Liver (tissue), 9 donors: Measurements from ENCODE around the gene CA10. TPM values are rescaled to one million over a fixed set of nuclear protein-coding genes. Genes with fewer than 3 reads are reported as not detected.

Source experiments
- DNase-seq: peaks from one replicate; pipeline ENCODE4 v3.0.0-alpha.2; 2017; ENCODE audit warnings: low spot score
- H3K27ac ChIP-seq, 2 donors: one replicate each; pipeline ENCODE4 v1.7.0; 2013; ENCODE audit warnings: inconsistent platforms in 2 of 2, low read length in 2 of 2, control low read depth in 1 of 2, low read depth in 1 of 2, mild to moderate bottlenecking in 1 of 2
- H3K27me3 ChIP-seq, 4 donors: one replicate each; pipeline versions ENCODE4 v1.6.1 to v1.7.0; 2013; ENCODE audit warnings: low read length in 3 of 4, inconsistent platforms in 1 of 4, mild to moderate bottlenecking in 1 of 4, moderate library complexity in 1 of 4; ENCODE audit not compliant: control insufficient read depth in 4 of 4, insufficient read depth in 4 of 4
- H3K36me3 ChIP-seq, 4 donors: one replicate each; pipeline versions ENCODE4 v1.6.1 to v1.7.0; 2013; ENCODE audit warnings: low read length in 3 of 4, mild to moderate bottlenecking in 3 of 4, low read depth in 1 of 4, moderate library complexity in 1 of 4; ENCODE audit not compliant: control insufficient read depth in 4 of 4, insufficient read depth in 3 of 4
- H3K4me1 ChIP-seq, 4 donors: one replicate each; pipeline versions ENCODE4 v1.6.1 to v1.7.0; 2013; ENCODE audit warnings: low read length in 3 of 4, mild to moderate bottlenecking in 3 of 4, moderate library complexity in 1 of 4; ENCODE audit not compliant: control insufficient read depth in 4 of 4, insufficient read depth in 4 of 4
- H3K4me3 ChIP-seq, 3 donors: one replicate each; pipeline versions ENCODE4 v1.6.1 to v1.7.0; 2013; ENCODE audit warnings: low read length in 3 of 3, control low read depth in 1 of 3, low read depth in 1 of 3, mild to moderate bottlenecking in 1 of 3
- H3K9ac ChIP-seq, 2 donors: one replicate each; pipeline ENCODE4 v1.7.0; 2013; ENCODE audit warnings: low read length in 2 of 2, mild to moderate bottlenecking in 2 of 2, moderate library complexity in 2 of 2, control low read depth in 1 of 2, low read depth in 1 of 2
- H3K9me3 ChIP-seq, 4 donors: one replicate each; pipeline versions ENCODE4 v1.6.1 to v1.7.0; 2013; ENCODE audit warnings: low read length in 3 of 4; ENCODE audit not compliant: control insufficient read depth in 4 of 4
- ATF3 ChIP-seq: IDR thresholded peaks from 2 replicates; pipeline ENCODE4 v1.6.1; 2016; ENCODE audit warnings: antibody characterized with exemption
- CTCF ChIP-seq: fragments of 150-350 bp; IDR thresholded peaks from 2 replicates; pipeline ENCODE4 v1.5.1; 2017; ENCODE audit warnings: improper control_type of control experiment, low read depth, low read length; ENCODE audit not compliant: missing input control
- EGR1 ChIP-seq, 2 donors: IDR thresholded peaks; 2 replicates each; pipeline ENCODE4 v1.6.1; 2016 to 2018; ENCODE audit warnings: antibody characterized with exemption in 2 of 2, low read depth in 2 of 2
- FOXA1 ChIP-seq: IDR thresholded peaks from 2 replicates; pipeline ENCODE4 v1.6.1; 2016; ENCODE audit warnings: antibody characterized with exemption
- FOXA2 ChIP-seq: IDR thresholded peaks from 2 replicates; pipeline ENCODE4 v1.6.1; 2016; ENCODE audit warnings: antibody characterized with exemption
- HNF4A ChIP-seq, 2 donors: conservative IDR thresholded peaks; 2 replicates each; pipeline ENCODE4 v1.6.1; 2016; ENCODE audit warnings: antibody characterized with exemption in 2 of 2, mild to moderate bottlenecking in 2 of 2
- JUND ChIP-seq, 2 donors: IDR thresholded peaks; 2 replicates each; pipeline ENCODE4 v1.6.1; 2016; ENCODE audit warnings: antibody characterized with exemption in 2 of 2
- NR2F2 ChIP-seq: IDR thresholded peaks from 2 replicates; pipeline ENCODE4 v1.6.1; 2016; ENCODE audit warnings: antibody characterized with exemption
- RAD21 ChIP-seq, 2 donors: IDR thresholded peaks; 2 replicates each; pipeline ENCODE4 v1.6.1; 2016; ENCODE audit warnings: antibody characterized with exemption in 2 of 2, mild to moderate bottlenecking in 2 of 2
- REST ChIP-seq: IDR thresholded peaks from 2 replicates; pipeline ENCODE4 v1.6.1; 2016; ENCODE audit warnings: antibody characterized with exemption, mild to moderate bottlenecking
- RXRA ChIP-seq, 2 donors: IDR thresholded peaks; 2 replicates each; pipeline ENCODE4 v1.6.1; 2017 to 2018; ENCODE audit warnings: antibody characterized with exemption in 2 of 2, mild to moderate bottlenecking in 1 of 2
- SP1 ChIP-seq: IDR thresholded peaks from 2 replicates; pipeline ENCODE4 v1.6.1; 2018; ENCODE audit warnings: antibody characterized with exemption, mild to moderate bottlenecking
- TAF1 ChIP-seq: conservative IDR thresholded peaks from 2 replicates; pipeline ENCODE4 v1.6.1; 2016; ENCODE audit warnings: antibody characterized with exemption, mild to moderate bottlenecking
- YY1 ChIP-seq: IDR thresholded peaks from 2 replicates; pipeline ENCODE4 v1.6.1; 2016; ENCODE audit warnings: antibody characterized with exemption, mild to moderate bottlenecking
- ZBTB33 ChIP-seq: IDR thresholded peaks from 2 replicates; pipeline ENCODE4 v1.6.1; 2016; ENCODE audit warnings: antibody characterized with exemption
- WGBS: extraction: QIAGEN DNeasy Blood & Tissue Kit; methylation state at CpG from one replicate; pipeline ENCODE4 v1.1.7; 2013; 5-methylcytosine and 5-hydroxymethylcytosine counted together
- polyA plus RNA-seq, 2 donors: library from polyadenylated mRNA; stranded (reverse) in 1 of 2; unstranded in 1 of 2; fragments of 200-250 nt in 1 of 2; fragments of >200 nt in 1 of 2; fragmentation: Nextera tagmentation in 1 of 2; extraction: Ambion mirVana in 1 of 2; gene quantifications; one replicate each; pipeline versions ENCODE4 v1.2.1 to v1.2.3, GENCODE V29; 2013 to 2015
- total RNA-seq, 2 donors: library from RNA; depleted of rRNA; stranded (reverse); fragments of >200 nt; gene quantifications; one replicate each; pipeline ENCODE4 v1.2.3, GENCODE V29; 2014
- TF ChIP-seq, protein P1 (sequence below): IDR thresholded peaks from 2 replicates; pipeline ENCODE4 v1.6.1; 2016; ENCODE audit warnings: antibody characterized with exemption
- donor health status: healthy.
- donor health status: healthy.
- donor health status: healthy.
- donor health status: healthy.
- donor health status: healthy.

Gene CA10
- total and polyA plus RNA-seq, 4 donors, result 0.05 TPM; not detected in 3

DNA sequence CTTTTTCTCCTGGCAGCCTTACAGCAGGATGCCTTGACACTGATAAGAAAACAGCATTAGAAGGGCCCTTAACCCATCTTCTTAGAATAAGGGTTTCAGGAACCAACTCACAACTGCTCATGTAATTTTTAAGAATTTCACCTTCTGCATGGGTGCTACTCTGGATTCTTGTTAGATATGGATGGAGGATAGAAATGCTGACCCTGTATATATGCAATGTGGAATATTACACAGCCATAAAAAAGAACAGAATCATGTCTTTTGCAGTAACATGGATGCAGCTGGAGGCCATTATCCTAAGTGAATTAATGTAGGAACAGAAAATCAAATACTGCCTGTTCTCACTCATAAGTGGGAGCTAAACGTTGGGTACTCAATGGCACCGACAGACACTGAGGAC is 423.5 kb downstream of the CA10 start:
- no peaks in the 10 kb centered on the region for H3K9me3 ChIP-seq
- no peak overlapping the region for H3K4me3 ChIP-seq
- DNase-seq, result no peak
- H3K4me1 ChIP-seq, result no peaks in the 10 kb centered on the region
- TF ChIP-seq, protein P1, sequence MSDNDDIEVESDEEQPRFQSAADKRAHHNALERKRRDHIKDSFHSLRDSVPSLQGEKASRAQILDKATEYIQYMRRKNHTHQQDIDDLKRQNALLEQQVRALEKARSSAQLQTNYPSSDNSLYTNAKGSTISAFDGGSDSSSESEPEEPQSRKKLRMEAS, result no peak
- TF ChIP-seq ATF3 (no peak), RAD21 (IDR thresholded peaks at IDR 0.05) (no peak), FOXA1 (no peak), EGR1 (IDR thresholded peaks at IDR 0.05; ENCODE audit: low read depth in 2 of 2) (no peak), REST (no peak), RXRA (IDR thresholded peaks at IDR 0.05) (no peak), HNF4A (conservative IDR thresholded peaks at IDR 0.05) (no peak), SP1 (no peak), NR2F2 (no peak), ZBTB33 (no peak), YY1 (no peak)
- no peaks in the 10 kb centered on the region for H3K36me3 ChIP-seq
- 89% methylated on average over 2 of the region's 2 CpGs for WGBS
- H3K27me3 ChIP-seq, result no peaks in the 10 kb centered on the region
- no peak overlapping the region for H3K9ac ChIP-seq
- H3K27ac ChIP-seq, result no peak overlapping the region

DNA sequence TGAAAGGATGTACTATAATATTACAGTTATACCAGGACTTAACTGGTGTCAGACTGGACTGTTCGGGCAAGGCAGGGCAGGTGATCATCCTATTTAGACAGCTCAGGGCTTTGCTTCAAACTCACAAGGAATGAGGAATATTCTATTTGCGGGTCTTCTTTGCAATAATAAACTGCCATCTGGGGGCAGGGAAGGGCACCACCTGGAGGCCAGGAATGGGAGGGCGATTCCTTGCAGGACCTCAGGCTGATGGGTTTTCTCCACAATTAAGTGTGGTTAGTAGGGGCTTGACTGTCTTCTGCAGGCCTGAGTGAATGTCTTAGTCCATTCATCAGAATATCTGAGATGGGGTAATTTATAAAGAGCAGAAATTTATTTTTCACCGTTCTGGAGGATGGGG is 424.1 kb downstream of the CA10 start:
- H3K27me3 ChIP-seq, result no peaks in the 10 kb centered on the region
- DNase-seq, result no peak
- 65% methylated on average over 4 of the region's 4 CpGs for WGBS

More for the DNA sequence above, 424.1 kb downstream of the CA10 start:
- no peak overlapping the region for H3K4me3 ChIP-seq
- no peak overlapping the region for H3K9ac ChIP-seq
- no peaks in the 10 kb centered on the region for H3K9me3 ChIP-seq
- H3K36me3 ChIP-seq, result no peaks in the 10 kb centered on the region
- H3K27ac ChIP-seq, result no peak overlapping the region
- TF ChIP-seq YY1 (no peak), NR2F2 (no peak), SP1 (no peak), CTCF (peak; percentile 58), TAF1 (no peak), JUND (IDR thresholded peaks at IDR 0.05) (no peak), RAD21 (IDR thresholded peaks at IDR 0.05) (peak; percentile 70 to 86), FOXA2 (no peak), FOXA1 (no peak)
- TF ChIP-seq, protein P1, result no peak
- no peaks in the 10 kb centered on the region for H3K4me1 ChIP-seq
